ENCODE data around the gene CCDC43.
"Not testable (repeated sequence)": the region's sequence is repeated elsewhere in the genome, so short reads cannot be mapped to it uniquely, and the experiment has no call there.

The CCDC43 gene

DNA sequence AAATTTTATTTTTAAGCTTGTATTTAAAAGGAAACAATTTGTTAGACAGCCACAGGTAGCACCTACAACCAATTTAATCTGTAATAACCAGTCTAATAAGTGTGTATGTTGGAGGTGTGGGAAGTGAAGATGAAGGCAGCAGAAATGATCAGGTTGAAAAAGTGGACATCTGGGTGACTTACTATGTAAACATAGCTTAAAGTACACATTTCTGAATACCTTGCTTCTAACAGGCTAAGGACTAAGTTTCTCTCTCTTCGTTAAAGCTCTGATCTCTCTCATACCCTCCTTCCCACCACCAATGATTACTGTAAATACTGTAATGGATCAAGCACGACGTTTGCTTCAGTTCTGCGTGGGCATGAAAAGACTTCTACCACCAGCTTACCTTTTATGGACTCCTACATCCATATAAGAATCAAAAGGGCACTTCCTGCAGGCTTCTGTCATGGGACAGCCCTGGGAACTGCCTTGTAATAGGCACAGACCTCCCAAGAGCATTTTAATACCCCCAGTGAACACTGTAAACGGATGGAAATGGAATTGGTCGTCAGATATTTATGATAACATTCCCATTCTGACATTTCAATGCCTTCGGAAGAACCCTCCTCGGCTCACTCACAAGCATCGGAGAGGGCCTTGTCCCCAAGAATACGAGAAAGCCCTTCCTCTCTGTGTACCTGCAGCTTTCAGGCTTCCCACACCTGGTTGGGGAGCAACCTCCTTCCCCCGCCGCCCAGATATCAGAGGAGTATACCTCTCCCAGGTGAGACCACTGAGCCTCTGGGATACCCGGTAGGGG lies 700 bp downstream of the CCDC43 start:
- TF ChIP-seq, protein P1, sequence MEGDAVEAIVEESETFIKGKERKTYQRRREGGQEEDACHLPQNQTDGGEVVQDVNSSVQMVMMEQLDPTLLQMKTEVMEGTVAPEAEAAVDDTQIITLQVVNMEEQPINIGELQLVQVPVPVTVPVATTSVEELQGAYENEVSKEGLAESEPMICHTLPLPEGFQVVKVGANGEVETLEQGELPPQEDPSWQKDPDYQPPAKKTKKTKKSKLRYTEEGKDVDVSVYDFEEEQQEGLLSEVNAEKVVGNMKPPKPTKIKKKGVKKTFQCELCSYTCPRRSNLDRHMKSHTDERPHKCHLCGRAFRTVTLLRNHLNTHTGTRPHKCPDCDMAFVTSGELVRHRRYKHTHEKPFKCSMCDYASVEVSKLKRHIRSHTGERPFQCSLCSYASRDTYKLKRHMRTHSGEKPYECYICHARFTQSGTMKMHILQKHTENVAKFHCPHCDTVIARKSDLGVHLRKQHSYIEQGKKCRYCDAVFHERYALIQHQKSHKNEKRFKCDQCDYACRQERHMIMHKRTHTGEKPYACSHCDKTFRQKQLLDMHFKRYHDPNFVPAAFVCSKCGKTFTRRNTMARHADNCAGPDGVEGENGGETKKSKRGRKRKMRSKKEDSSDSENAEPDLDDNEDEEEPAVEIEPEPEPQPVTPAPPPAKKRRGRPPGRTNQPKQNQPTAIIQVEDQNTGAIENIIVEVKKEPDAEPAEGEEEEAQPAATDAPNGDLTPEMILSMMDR (IDR thresholded peaks at IDR 0.05; ENCODE audit: insufficient read depth, low read length, missing control alignments): no peak
- ChIA-PET CTCF (interaction anchor here (0.6 to 1.5 kb wide), 4 partner anchors 16 to 155 kb away, joined by 3 to 7 read pairs (median 4); no protein-coding TSS in a partner anchor), POLR2A (no interaction called here)
- H3K4me3 ChIP-seq (ENCODE audit: low read depth, low read length): peak overlapping the region; percentile 98
- no peak for DNase-seq (ENCODE audit: low read depth, low spot score)

DNA sequence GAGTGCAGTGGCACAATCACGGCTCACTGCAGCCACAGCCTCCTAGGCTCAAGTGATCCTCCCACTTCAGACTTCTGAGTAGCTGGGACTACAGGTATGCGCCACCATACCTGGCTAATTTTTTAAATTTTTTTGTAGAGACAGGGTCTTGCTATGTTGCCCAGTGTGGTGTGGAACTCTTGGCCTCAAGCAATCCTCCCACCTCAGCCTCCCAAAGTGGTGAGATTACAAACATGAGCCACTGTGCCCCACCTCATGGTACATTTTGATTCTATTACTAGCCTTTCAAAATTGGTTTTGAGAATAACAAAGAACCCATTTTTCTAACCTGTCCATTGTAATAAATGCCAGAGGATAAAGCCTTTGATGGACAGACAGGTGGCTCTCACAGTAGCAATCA lies 1.4 kb downstream of the CCDC43 start:
- H3K4me3 ChIP-seq (ENCODE audit: low read depth, low read length): peak overlapping the region; percentile 98
- no peak for DNase-seq (ENCODE audit: low read depth, low spot score)
- ChIA-PET POLR2A (no interaction called here), CTCF (interaction anchor here (0.6 to 1.5 kb wide), 4 partner anchors 16 to 154 kb away, joined by 3 to 7 read pairs (median 4); no protein-coding TSS in a partner anchor)
- TF ChIP-seq, protein P1 (IDR thresholded peaks at IDR 0.05; ENCODE audit: insufficient read depth, low read length, missing control alignments): no peak

DNA sequence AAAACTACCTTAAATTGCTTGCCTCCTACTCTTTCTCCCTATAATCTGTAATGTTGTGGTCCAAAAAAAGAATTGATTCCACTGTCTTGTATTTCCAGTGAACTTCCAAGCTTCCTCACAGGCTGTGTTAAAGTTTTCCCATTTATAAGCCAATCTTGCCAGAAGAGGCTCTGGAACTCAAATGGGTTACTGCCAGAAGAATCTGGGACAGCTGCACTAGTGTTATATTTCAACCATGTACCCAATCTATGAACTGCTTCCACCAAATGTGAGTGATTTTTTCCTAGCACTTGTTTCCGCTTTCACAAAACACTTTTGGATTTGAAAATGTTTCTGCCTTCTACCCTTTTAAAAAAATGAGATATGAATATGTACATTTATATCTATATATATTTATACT lies 1.8 kb downstream of the CCDC43 start:
- POLR2A ChIA-PET: interaction anchor here (0.5 kb wide), 1 partner anchor 1243 kb away, joined by 3 read pairs; no protein-coding TSS in a partner anchor
- TF ChIP-seq, protein P1 (IDR thresholded peaks at IDR 0.05; ENCODE audit: insufficient read depth, low read length, missing control alignments): no peak
- CTCF ChIA-PET: interaction anchor here (0.6 to 1.5 kb wide), 3 partner anchors 14 to 154 kb away, joined by 3 to 7 read pairs (median 4); no protein-coding TSS in a partner anchor
- H3K4me3 ChIP-seq (ENCODE audit: low read depth, low read length): no peak overlapping the region
- DNase-seq (ENCODE audit: low read depth, low spot score): no peak

DNA sequence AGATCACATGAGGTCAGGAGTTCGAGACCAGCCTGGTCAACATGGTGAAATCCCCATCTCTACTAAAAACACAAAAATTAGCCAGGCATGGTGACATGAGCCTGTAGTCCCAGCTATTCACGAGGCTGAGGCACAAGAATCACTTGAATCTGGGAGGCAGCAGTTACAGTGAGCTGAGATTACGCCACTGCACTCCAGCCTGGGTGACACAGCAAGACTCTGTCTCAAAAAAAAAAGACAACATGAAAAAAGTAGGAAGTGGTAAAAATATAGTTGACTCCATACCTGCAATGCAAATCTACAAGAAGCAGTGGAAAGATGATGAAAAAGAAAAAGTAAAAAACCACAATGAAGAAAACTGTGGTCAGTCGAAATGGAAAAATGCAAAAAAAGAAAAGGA lies 6.3 kb downstream of the CCDC43 start:
- DNase-seq (ENCODE audit: low read depth, low spot score); H3K4me3 ChIP-seq (ENCODE audit: low read depth, low read length); POLR2A ChIA-PET: not testable (repeated sequence)
- CTCF ChIA-PET: interaction anchor here (0.6 to 4.8 kb wide), 2 partner anchors 10 to 11 kb away, joined by 3 to 34 read pairs; no protein-coding TSS in a partner anchor

DNA sequence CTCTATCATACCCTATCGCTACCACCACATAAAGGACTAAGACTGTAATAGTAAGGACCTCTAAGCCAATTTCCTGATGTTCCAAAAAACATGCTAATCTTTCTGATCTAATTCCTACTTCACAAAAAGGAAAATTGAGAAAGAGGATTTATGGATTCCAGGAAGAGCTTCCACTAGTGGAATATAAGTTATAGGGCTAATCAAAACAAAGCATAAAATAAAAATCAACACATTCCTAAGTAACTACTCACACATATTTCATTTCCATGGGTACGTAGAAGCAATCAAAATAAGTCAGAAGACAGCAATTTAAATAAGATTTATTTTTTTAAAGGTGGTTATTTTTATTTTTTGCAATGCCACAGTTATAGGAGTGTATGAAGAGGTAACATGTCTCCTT lies 12.4 kb downstream of the CCDC43 start:
- TF ChIP-seq, protein P1 (IDR thresholded peaks at IDR 0.05; ENCODE audit: insufficient read depth, low read length, missing control alignments): no peak
- POLR2A ChIA-PET: no interaction called here
- CTCF ChIA-PET: interaction anchor here (0.8 to 1.4 kb wide), 4 partner anchors 9 to 144 kb away, joined by 3 to 6 read pairs (median 3); no protein-coding TSS in a partner anchor
- DNase-seq (ENCODE audit: low read depth, low spot score): no peak
- H3K4me3 ChIP-seq (ENCODE audit: low read depth, low read length): no peak overlapping the region

DNA sequence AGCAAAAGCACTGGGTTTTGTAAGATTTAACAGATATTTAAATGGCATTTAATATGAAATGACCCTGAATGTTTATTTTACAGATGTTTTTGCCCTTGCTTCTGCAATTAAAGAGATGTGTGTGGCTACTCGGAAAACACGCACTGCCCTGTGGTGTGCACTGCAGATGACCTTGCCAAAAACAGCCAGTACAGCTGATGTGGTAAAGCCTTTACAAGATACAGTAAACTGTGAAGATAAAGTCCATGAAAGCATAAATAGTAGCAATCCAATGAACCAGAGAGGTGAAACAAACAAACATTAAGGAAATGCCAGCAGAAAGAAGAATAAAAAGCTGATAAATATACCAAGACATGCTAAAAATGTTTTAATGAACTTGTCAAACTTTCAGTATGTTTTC lies 15.7 kb downstream of the CCDC43 start:
- H3K4me3 ChIP-seq (ENCODE audit: low read depth, low read length): no peak overlapping the region
- POLR2A ChIA-PET: no interaction called here
- CTCF ChIA-PET: interaction anchor here (0.7 to 2.2 kb wide), 2 partner anchors 14 to 140 kb away, joined by 3 to 10 read pairs; no protein-coding TSS in a partner anchor
- no peak for DNase-seq (ENCODE audit: low read depth, low spot score)
- TF ChIP-seq, protein P1 (IDR thresholded peaks at IDR 0.05; ENCODE audit: insufficient read depth, low read length, missing control alignments): no peak

Measured in AG04449 (cell line).